ENCODE results near the gene SFMBT2.
A peak's percentile ranks its signal among the peaks of the same experiment; 100 is the strongest.

Gene SFMBT2

GRCh38 chr10:7135188-7135587, 275.6 kb downstream of the SFMBT2 start:
- DNase-seq (ENCODE audit: low read depth), result no peak

- no peak for DNase-seq (ENCODE audit: low read depth)
Measured at GRCh38 chr10:7134448-7134847, 276.4 kb downstream of the SFMBT2 start.

GRCh38 chr10:7133958-7134357, 276.9 kb downstream of the SFMBT2 start:
- DNase-seq (ENCODE audit: low read depth), result no peak

GRCh38 chr10:7133278-7133677, 277.6 kb downstream of the SFMBT2 start:
- no peak for DNase-seq (ENCODE audit: low read depth)

GRCh38 chr10:7130191-7130911, 280.5 kb downstream of the SFMBT2 start:
- DNase-seq (ENCODE audit: low read depth), result no peak

GRCh38 chr10:7123774-7124173, 287.1 kb downstream of the SFMBT2 start:
- no peak for DNase-seq (ENCODE audit: low read depth)

GRCh38 chr10:7122561-7122960, 288.3 kb downstream of the SFMBT2 start:
- no peak for DNase-seq (ENCODE audit: low read depth)

- peak; percentile 25 for DNase-seq (ENCODE audit: low read depth)
Measured at GRCh38 chr10:7121154-7121797, 289.6 kb downstream of the SFMBT2 start.

GRCh38 chr10:7119325-7120015, 291.4 kb downstream of the SFMBT2 start:
- DNase-seq (ENCODE audit: low read depth), result no peak

- no peak for DNase-seq (ENCODE audit: low read depth)
Measured at GRCh38 chr10:7117806-7118674, 292.8 kb downstream of the SFMBT2 start.

GRCh38 chr10:7117177-7117799, 293.5 kb downstream of the SFMBT2 start:
- DNase-seq (ENCODE audit: low read depth), result no peak

GRCh38 chr10:7111561-7111960, 299.3 kb downstream of the SFMBT2 start:
- peak; percentile 21 for DNase-seq (ENCODE audit: low read depth)

GRCh38 chr10:7111089-7111488, 299.7 kb downstream of the SFMBT2 start:
- no peak for DNase-seq (ENCODE audit: low read depth)
